Measurements from ENCODE around the gene RNU1-1. TPM values are rescaled to one million over a fixed set of nuclear protein-coding genes. Genes with fewer than 3 reads are reported as not detected.
"Not testable (repeated sequence)": the region's sequence is repeated elsewhere in the genome, so short reads cannot be mapped to it uniquely, and the experiment has no call there.

RNU1-1 gene
- total RNA-seq, 1 donor from 2014 or later, result under 0.01 TPM

GRCh38 chr1:16516694-16517410, 2.8 kb upstream of the RNU1-1 start:
- DNase-seq (ENCODE audit: low read depth); H3K36me3 ChIP-seq (ENCODE audit: control insufficient read depth, insufficient read depth, low read length); H3K4me3 ChIP-seq (ENCODE audit: low read depth, low read length); H3K27me3 ChIP-seq (ENCODE audit: control insufficient read depth, insufficient read depth, low read length): not testable (repeated sequence)

- not testable (repeated sequence) for H3K36me3 ChIP-seq (ENCODE audit: control insufficient read depth, insufficient read depth, low read length); H3K4me3 ChIP-seq (ENCODE audit: low read depth, low read length); H3K27me3 ChIP-seq (ENCODE audit: control insufficient read depth, insufficient read depth, low read length)
- peak; percentile 96 for DNase-seq (ENCODE audit: low read depth)
Measured at GRCh38 chr1:16513412-16514106, 526 bp downstream of the RNU1-1 start.

- H3K27me3 ChIP-seq (ENCODE audit: control insufficient read depth, insufficient read depth, low read length); H3K36me3 ChIP-seq (ENCODE audit: control insufficient read depth, insufficient read depth, low read length); DNase-seq (ENCODE audit: low read depth); H3K4me3 ChIP-seq (ENCODE audit: low read depth, low read length): not testable (repeated sequence)
Measured at GRCh38 chr1:16512624-16513411, 1.3 kb downstream of the RNU1-1 start.

GRCh38 chr1:16511926-16512325, 2.2 kb downstream of the RNU1-1 start:
- H3K27me3 ChIP-seq (ENCODE audit: control insufficient read depth, insufficient read depth, low read length); H3K4me3 ChIP-seq (ENCODE audit: low read depth, low read length); H3K36me3 ChIP-seq (ENCODE audit: control insufficient read depth, insufficient read depth, low read length): not testable (repeated sequence)

GRCh38 chr1:16508861-16509445, 5.1 kb downstream of the RNU1-1 start:
- not testable (repeated sequence) for H3K36me3 ChIP-seq (ENCODE audit: control insufficient read depth, insufficient read depth, low read length); H3K27me3 ChIP-seq (ENCODE audit: control insufficient read depth, insufficient read depth, low read length); DNase-seq (ENCODE audit: low read depth); H3K4me3 ChIP-seq (ENCODE audit: low read depth, low read length)

More at GRCh38 chr1:16511926-16512325, 2.2 kb downstream of the RNU1-1 start:
- not testable (repeated sequence) for DNase-seq (ENCODE audit: low read depth)

GRCh38 chr1:16506364-16507136, 7.5 kb downstream of the RNU1-1 start:
- not testable (repeated sequence) for H3K27me3 ChIP-seq (ENCODE audit: control insufficient read depth, insufficient read depth, low read length); H3K36me3 ChIP-seq (ENCODE audit: control insufficient read depth, insufficient read depth, low read length); H3K4me3 ChIP-seq (ENCODE audit: low read depth, low read length); DNase-seq (ENCODE audit: low read depth)

- not testable (repeated sequence) for DNase-seq (ENCODE audit: low read depth); H3K36me3 ChIP-seq (ENCODE audit: control insufficient read depth, insufficient read depth, low read length); H3K27me3 ChIP-seq (ENCODE audit: control insufficient read depth, insufficient read depth, low read length); H3K4me3 ChIP-seq (ENCODE audit: low read depth, low read length)
Measured at GRCh38 chr1:16505870-16506269, 8.2 kb downstream of the RNU1-1 start.

- no peaks in the 10 kb centered on the region for H3K27me3 ChIP-seq (ENCODE audit: control insufficient read depth, insufficient read depth, low read length)
Measured at GRCh38 chr1:16503494-16503893, 10.6 kb downstream of the RNU1-1 start.

GRCh38 chr1:16501446-16501845, 12.6 kb downstream of the RNU1-1 start:
- not testable (repeated sequence) for H3K4me3 ChIP-seq (ENCODE audit: low read depth, low read length); H3K27me3 ChIP-seq (ENCODE audit: control insufficient read depth, insufficient read depth, low read length); H3K36me3 ChIP-seq (ENCODE audit: control insufficient read depth, insufficient read depth, low read length); DNase-seq (ENCODE audit: low read depth)

More at GRCh38 chr1:16503494-16503893, 10.6 kb downstream of the RNU1-1 start:
- no peak for DNase-seq (ENCODE audit: low read depth)
- no peak for TF ChIP-seq CTCF (IDR thresholded peaks at IDR 0.05; ENCODE audit: insufficient read depth, low read length, poor library complexity, severe bottlenecking)
- Histone ChIP-seq H3K36me3 (ENCODE audit: control insufficient read depth, insufficient read depth, low read length) (no peaks in the 10 kb centered on the region), H3K4me3 (ENCODE audit: low read depth, low read length) (no peak overlapping the region)

GRCh38 chr1:16500975-16501374, 13.1 kb downstream of the RNU1-1 start:
- not testable (repeated sequence) for DNase-seq (ENCODE audit: low read depth); H3K4me3 ChIP-seq (ENCODE audit: low read depth, low read length); H3K27me3 ChIP-seq (ENCODE audit: control insufficient read depth, insufficient read depth, low read length); H3K36me3 ChIP-seq (ENCODE audit: control insufficient read depth, insufficient read depth, low read length)

- not testable (repeated sequence) for H3K4me3 ChIP-seq (ENCODE audit: low read depth, low read length); H3K36me3 ChIP-seq (ENCODE audit: control insufficient read depth, insufficient read depth, low read length); DNase-seq (ENCODE audit: low read depth); H3K27me3 ChIP-seq (ENCODE audit: control insufficient read depth, insufficient read depth, low read length)
Measured at GRCh38 chr1:16500466-16500865, 13.6 kb downstream of the RNU1-1 start.
